ENCODE results near the gene ACOT7. TPM values are rescaled to one million over a fixed set of nuclear protein-coding genes. Genes with fewer than 3 reads are reported as not detected.

Gene ACOT7
- total and polyA plus RNA-seq, 2 of the 13 experiments (the other 11 are each of a cell fraction or from before 2014, with no cell fraction given): 33.0 to 55.8 TPM

DNA sequence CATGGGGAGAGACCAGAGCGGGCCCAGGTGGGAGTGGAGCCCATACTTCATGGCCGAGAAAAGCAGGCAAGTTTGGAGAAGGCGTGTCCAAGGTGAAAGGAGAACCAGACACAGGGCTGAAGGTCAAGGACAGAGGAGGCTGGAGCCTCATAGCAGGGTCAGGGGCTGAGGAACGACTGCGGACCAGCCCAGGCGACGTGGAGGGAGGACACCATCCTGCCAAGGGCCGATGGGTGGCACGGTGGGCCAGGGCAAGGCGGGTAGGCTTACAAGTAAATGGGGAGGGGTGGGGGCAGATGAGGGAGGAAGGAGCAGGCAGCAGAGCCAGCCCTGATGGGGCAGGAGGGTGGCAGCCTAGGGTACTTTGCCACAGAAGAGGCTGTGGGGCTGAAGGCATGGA lies 114.5 kb downstream of the ACOT7 start:
- intact Hi-C loops (cut with micrococcal nuclease; ENCODE audit: unreplicated experiment) (no loop called here), in situ Hi-C loops (cut with HindIII; ENCODE audit: extremely low pct_ligation_motif_present, low pct_unique_long_range_greater_than_20kb) (no loop called here)
- Histone ChIP-seq H3K9me3 (ENCODE audit: low read length) (no peaks in the 10 kb centered on the region), H3K79me2 (ENCODE audit: insufficient read depth, low read length) (no peaks in the 10 kb centered on the region), H4K20me1 (ENCODE audit: insufficient read depth, low read length) (no peaks in the 10 kb centered on the region), H3K4me1 (ENCODE audit: insufficient read depth, low read length) (peaks cover 27% of the 10 kb centered on the region), H3K9ac (ENCODE audit: insufficient read depth, low read depth, low read length) (no peak overlapping the region), H2AFZ (ENCODE audit: low read length) (no peak overlapping the region), H3K27me3 (ENCODE audit: control insufficient read depth in 1 of 2, insufficient read depth in 2 of 2, low read length in 2 of 2) (no peaks in the 10 kb centered on the region), H3K4me2 (ENCODE audit: low read depth, low read length) (no peak overlapping the region), H3K36me3 (replicated peaks in 1 of 2; ENCODE audit: control insufficient read depth in 1 of 2, insufficient read depth in 2 of 2, low read length in 2 of 2) (peaks cover 0 to 1% of the 10 kb centered on the region in 2 experiments; a peak in 2 of 5 replicates), H3K27ac (ENCODE audit: extremely low read length, insufficient read depth, low read length) (no peak overlapping the region), H3K4me3 (replicated peaks in 1 of 3; ENCODE audit: insufficient read depth in 1 of 3, low read depth in 2 of 3, low read length in 3 of 3) (no peak overlapping the region)
- POLR2A ChIA-PET: no interaction called here
- no peak for FAIRE-seq
- WGBS (ENCODE audit: low lambda C conversion rate): 95% methylated on average over 10 of the region's 10 CpGs
- no peak for ATAC-seq
- CTCF ChIA-PET (ENCODE audit: low intra/inter-chr PET ratio, low total read pairs): no interaction called here
- DNase-seq (ENCODE audit: low spot score): no peak
- BruUV-seq (replicated peaks): no TSS peak
- TF ChIP-seq SNRNP70 (IDR thresholded peaks at IDR 0.05; ENCODE audit: low read depth, low read length) (no peak), ELK4 (CRISPR knock-in tag; IDR thresholded peaks at IDR 0.05; ENCODE audit: borderline replicate concordance) (no peak), NFE2L2 (IDR thresholded peaks at IDR 0.05; ENCODE audit: low read length) (no peak), ZBTB38 (CRISPR knock-in tag; IDR thresholded peaks at IDR 0.05) (no peak), ZNF574 (CRISPR knock-in tag; IDR thresholded peaks at IDR 0.05) (no peak), EED (CRISPR knock-in tag; IDR thresholded peaks at IDR 0.05) (no peak), ZFP41 (CRISPR knock-in tag; IDR thresholded peaks at IDR 0.05; ENCODE audit: borderline replicate concordance) (no peak), ZNF572 (CRISPR knock-in tag; IDR thresholded peaks at IDR 0.05) (no peak), ZNF737 (CRISPR knock-in tag; IDR thresholded peaks at IDR 0.05; ENCODE audit: borderline replicate concordance) (no peak), NRL (CRISPR knock-in tag; IDR thresholded peaks at IDR 0.05; ENCODE audit: borderline replicate concordance) (no peak), TCF7 (IDR thresholded peaks at IDR 0.05; ENCODE audit: low read depth) (no peak), ZSCAN30 (CRISPR knock-in tag; IDR thresholded peaks at IDR 0.05) (no peak), ZNF317 (CRISPR knock-in tag; IDR thresholded peaks at IDR 0.05) (no peak), WIZ (CRISPR knock-in tag; IDR thresholded peaks at IDR 0.05) (no peak)
- TF ChIP-seq, protein P1, sequence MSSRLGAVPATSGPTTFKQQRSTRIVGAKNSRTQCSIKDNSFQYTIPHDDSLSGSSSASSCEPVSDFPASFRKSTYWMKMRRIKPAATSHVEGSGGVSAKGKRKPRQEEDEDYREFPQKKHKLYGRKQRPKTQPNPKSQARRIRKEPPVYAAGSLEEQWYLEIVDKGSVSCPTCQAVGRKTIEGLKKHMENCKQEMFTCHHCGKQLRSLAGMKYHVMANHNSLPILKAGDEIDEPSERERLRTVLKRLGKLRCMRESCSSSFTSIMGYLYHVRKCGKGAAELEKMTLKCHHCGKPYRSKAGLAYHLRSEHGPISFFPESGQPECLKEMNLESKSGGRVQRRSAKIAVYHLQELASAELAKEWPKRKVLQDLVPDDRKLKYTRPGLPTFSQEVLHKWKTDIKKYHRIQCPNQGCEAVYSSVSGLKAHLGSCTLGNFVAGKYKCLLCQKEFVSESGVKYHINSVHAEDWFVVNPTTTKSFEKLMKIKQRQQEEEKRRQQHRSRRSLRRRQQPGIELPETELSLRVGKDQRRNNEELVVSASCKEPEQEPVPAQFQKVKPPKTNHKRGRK (CRISPR knock-in tag; IDR thresholded peaks at IDR 0.05): no peak
- TF ChIP-seq, protein P2, sequence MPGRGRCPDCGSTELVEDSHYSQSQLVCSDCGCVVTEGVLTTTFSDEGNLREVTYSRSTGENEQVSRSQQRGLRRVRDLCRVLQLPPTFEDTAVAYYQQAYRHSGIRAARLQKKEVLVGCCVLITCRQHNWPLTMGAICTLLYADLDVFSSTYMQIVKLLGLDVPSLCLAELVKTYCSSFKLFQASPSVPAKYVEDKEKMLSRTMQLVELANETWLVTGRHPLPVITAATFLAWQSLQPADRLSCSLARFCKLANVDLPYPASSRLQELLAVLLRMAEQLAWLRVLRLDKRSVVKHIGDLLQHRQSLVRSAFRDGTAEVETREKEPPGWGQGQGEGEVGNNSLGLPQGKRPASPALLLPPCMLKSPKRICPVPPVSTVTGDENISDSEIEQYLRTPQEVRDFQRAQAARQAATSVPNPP (CRISPR knock-in tag; IDR thresholded peaks at IDR 0.05): no peak

All from HepG2 (cell line).